ENCODE results near the gene C1QTNF1. TPM values are rescaled to one million over a fixed set of nuclear protein-coding genes. Genes with fewer than 3 reads are reported as not detected.
A peak's percentile ranks its signal among the peaks of the same experiment; 100 is the strongest.

Gene C1QTNF1
- total RNA-seq, 4 donors from 2014 or later: 15.7 to 38.1 (median 23.5) TPM

DNA sequence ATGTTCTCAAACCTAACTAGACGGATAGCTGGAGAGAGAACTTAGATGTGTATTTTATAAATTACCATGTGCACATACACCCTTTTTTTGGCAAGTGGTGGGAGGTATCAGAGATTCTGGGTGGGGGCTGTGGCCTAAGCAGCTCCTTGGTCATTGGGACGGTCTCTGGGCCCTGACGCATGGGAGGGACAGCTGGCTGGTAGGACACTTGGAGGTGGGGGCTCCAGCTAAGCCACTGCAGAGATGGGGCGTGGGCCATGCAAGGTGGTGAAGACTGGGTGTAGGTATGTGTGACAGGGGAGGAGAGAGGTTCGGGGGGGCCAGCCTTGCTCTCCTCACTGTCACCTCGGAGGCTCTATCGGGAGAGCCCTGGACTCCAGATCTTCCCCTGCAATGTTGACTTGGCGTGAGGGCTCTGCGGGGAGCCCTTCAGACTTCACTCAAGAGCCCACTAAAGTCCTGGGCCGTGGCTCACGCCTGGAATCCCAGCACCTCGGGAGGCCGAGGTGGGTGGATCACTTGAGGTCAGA, 17.1 kb downstream of the C1QTNF1 start:
- WGBS: 92% methylated on average over 12 of the region's 13 CpGs
- H3K4me1 ChIP-seq: peaks cover 44% of the 10 kb centered on the region

DNA sequence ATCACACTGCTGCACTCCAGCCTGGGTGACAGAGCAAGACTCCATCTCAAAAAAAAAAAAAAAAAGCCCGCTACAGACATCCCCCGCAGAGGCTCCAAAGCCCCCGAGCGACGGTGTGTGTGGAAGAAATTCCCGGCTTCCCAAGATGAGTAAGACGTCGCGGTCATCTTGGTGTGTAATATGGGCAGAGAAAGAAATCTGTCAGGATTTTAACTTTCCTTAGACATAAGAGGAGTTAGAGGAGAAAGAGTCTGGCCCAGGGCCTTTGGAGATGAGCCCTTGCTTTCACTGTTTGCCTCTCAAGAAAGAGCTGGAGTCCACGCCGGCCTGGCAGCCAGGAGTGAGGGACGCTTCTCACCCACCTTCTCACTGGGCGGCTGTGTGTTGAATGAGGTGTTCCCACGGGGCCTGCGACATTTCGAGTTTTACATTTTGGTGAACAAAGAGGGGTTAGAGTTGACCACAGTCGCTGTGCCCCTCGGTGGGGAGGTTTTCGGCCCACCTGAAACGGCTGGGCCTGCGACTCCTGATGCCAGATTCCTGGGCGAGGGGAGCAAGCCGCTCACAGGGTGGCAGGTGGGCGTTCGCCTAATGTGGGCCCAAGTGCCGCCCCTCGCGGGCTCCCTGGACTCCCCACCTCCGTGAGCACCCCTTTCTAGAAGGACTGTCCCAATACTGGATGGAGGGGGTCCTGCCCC, 17.9 kb downstream of the C1QTNF1 start:
- Histone ChIP-seq H3K27ac (no peak overlapping the region), H3K4me3 (no peak overlapping the region), H3K36me3 (no peaks in the 10 kb centered on the region), H3K9me3 (no peaks in the 10 kb centered on the region), H3K4me1 (peaks cover 43% of the 10 kb centered on the region), H3K27me3 (no peaks in the 10 kb centered on the region)
- WGBS: 84% methylated on average over 28 of the region's 29 CpGs
- no peak for DNase-seq (ENCODE audit: low spot score in 2 of 2)
- TF ChIP-seq POLR2A (IDR thresholded peaks at IDR 0.05): no peak

More for the DNA sequence above, 17.1 kb downstream of the C1QTNF1 start:
- DNase-seq (ENCODE audit: low spot score in 2 of 2): no peak
- no peaks in the 10 kb centered on the region for H3K27me3 ChIP-seq
- no peak overlapping the region for H3K4me3 ChIP-seq
- no peak overlapping the region for H3K27ac ChIP-seq
- no peak for TF ChIP-seq EP300 (IDR thresholded peaks at IDR 0.05)
- TF ChIP-seq POLR2AphosphoS5 (IDR thresholded peaks at IDR 0.05): no peak
- TF ChIP-seq CTCF (IDR thresholded peaks at IDR 0.05): no peak
- TF ChIP-seq POLR2A (IDR thresholded peaks at IDR 0.05): no peak
- no peaks in the 10 kb centered on the region for H3K9me3 ChIP-seq
- no peaks in the 10 kb centered on the region for H3K36me3 ChIP-seq

DNA sequence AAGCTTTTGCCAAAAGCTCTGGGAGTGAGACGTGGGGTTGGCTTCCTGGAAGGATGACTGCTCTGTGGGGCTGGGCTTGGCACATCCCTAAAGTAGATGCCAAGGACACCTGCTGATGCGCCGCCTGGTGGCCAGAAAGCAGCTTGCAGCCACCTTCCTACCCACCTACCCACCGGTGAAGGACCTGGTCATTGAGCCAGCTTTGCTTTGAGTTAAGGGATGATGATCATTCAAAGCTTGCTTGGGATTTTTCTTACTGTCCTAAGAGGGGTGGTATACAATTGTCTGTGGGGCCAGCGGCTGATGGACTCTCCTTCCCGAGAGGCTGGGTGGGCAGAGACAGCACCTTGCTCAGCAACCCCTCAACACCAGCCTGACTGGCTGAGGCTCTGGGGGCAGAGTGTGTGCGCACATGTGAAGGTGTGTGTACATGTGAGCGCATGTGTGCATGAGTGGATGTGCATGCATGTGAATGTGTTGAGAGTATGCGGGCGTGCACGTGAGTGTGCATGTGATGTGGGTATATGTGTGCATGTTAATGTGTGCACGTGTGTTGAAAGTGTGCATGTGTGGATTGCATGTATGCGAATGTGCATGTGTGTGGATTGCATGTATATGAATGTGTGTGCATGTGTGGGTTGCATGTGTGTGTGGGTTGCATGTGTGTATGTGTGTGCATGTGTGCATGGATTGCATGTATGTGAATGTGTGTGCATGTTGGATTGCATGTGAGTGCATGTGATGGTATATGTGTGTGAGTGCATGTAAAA, 18.6 kb downstream of the C1QTNF1 start:
- WGBS: 73% methylated on average over 12 of the region's 13 CpGs
- H3K4me1 ChIP-seq: peaks cover 40% of the 10 kb centered on the region
- no peak for DNase-seq (ENCODE audit: low spot score in 2 of 2)
- TF ChIP-seq CTCF (IDR thresholded peaks at IDR 0.05): peak; percentile 76 to 83
- no peak for TF ChIP-seq POLR2A (IDR thresholded peaks at IDR 0.05)
- H3K27ac ChIP-seq: no peak overlapping the region
- no peaks in the 10 kb centered on the region for H3K9me3 ChIP-seq
- H3K27me3 ChIP-seq: no peaks in the 10 kb centered on the region
- H3K4me3 ChIP-seq: no peak overlapping the region
- H3K36me3 ChIP-seq: no peaks in the 10 kb centered on the region

GRCh38 chr17:79043191-79043930, 19.4 kb downstream of the C1QTNF1 start:
- Histone ChIP-seq H3K27ac (no peak overlapping the region), H3K27me3 (no peaks in the 10 kb centered on the region), H3K36me3 (no peaks in the 10 kb centered on the region), H3K9me3 (no peaks in the 10 kb centered on the region), H3K4me1 (peaks cover 38% of the 10 kb centered on the region), H3K4me3 (no peak overlapping the region)
- DNase-seq (ENCODE audit: low spot score in 2 of 2): no peak
- TF ChIP-seq EP300 (IDR thresholded peaks at IDR 0.05) (no peak), POLR2A (IDR thresholded peaks at IDR 0.05) (no peak), CTCF (IDR thresholded peaks at IDR 0.05) (no peak), POLR2AphosphoS5 (IDR thresholded peaks at IDR 0.05) (no peak)
- 73% methylated on average over 10 of the region's 10 CpGs for WGBS

GRCh38 chr17:79043931-79044320, 20.0 kb downstream of the C1QTNF1 start:
- Histone ChIP-seq H3K9me3 (no peaks in the 10 kb centered on the region), H3K4me3 (no peak overlapping the region), H3K4me1 (peaks cover 33% of the 10 kb centered on the region), H3K27me3 (no peaks in the 10 kb centered on the region), H3K36me3 (no peaks in the 10 kb centered on the region), H3K27ac (no peak overlapping the region)
- WGBS: 79% methylated on average over 6 of the region's 12 CpGs
- TF ChIP-seq POLR2AphosphoS5 (IDR thresholded peaks at IDR 0.05) (no peak), POLR2A (IDR thresholded peaks at IDR 0.05) (no peak), CTCF (IDR thresholded peaks at IDR 0.05) (no peak), EP300 (IDR thresholded peaks at IDR 0.05) (no peak)
- DNase-seq (ENCODE audit: low spot score in 2 of 2): peak in 1 of 2 donors; percentile 55

Measured in suprapubic skin (tissue), 4 donors.